ENCODE results near the gene CGB3. TPM values are rescaled to one million over a fixed set of nuclear protein-coding genes. Genes with fewer than 3 reads are reported as not detected.
A peak's percentile ranks its signal among the peaks of the same experiment; 100 is the strongest.

CGB3 gene
- total RNA-seq, 2 experiments from 2014 or later: not detected

DNA sequence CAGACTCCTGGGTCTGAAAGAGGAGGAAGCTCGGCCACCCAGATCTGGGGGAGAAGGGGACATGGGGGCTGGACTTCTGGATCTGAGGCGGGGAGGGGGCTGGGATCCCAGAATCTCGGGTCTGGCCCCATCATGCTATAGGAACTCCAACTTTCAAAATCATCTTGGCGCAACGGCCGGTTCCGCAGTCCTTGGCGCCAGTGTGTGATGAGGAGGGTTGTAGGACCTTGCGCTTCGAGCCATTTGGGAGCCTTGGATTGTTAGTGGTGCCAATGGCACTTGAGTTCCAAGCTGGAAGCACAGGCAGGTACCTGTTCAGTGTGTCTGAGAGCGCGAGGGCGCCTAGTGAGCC is 30.1 kb downstream of the CGB3 start:
- ChIA-PET POLR2A (interaction anchor here (1.0 to 1.5 kb wide), 6 partner anchors 11 to 183 kb away, joined by 3 to 7 read pairs (median 4); partner anchors contain the start of genes BAX and BCAT2), CTCF (ENCODE audit: unreplicated experiment) (interaction anchor here (0.6 to 1.3 kb wide), 3 partner anchors 26 to 178 kb away, joined by 3 to 4 read pairs (median 4); no protein-coding TSS in a partner anchor)
- no peak for DNase-seq (ENCODE audit: low spot score)
- TSS peak; percentile 80 for BruUV-seq (replicated peaks)
- Histone ChIP-seq H3K4me1 (ENCODE audit: insufficient read depth, low read length, poor library complexity, severe bottlenecking) (peaks cover 21% of the 10 kb centered on the region), H3K27ac (ENCODE audit: low read depth, low read length, poor library complexity, severe bottlenecking) (peak overlapping the region; percentile 77), H3K36me3 (ENCODE audit: insufficient read depth, low read length) (peaks cover 32% of the 10 kb centered on the region), H3K9me2 (ENCODE audit: insufficient read depth, low read length) (no peaks in the 10 kb centered on the region), H4K20me1 (ENCODE audit: insufficient read depth, low read length) (peaks cover 4% of the 10 kb centered on the region; the same call in 1 of the 2 replicates), H3K9me3 (ENCODE audit: low read length) (no peaks in the 10 kb centered on the region), H2AFZ (ENCODE audit: low read length) (peak overlapping the region; percentile 56; the same call in 1 of the 2 replicates), H3K79me2 (ENCODE audit: insufficient read depth, low read depth, low read length) (peaks cover 61% of the 10 kb centered on the region), H3K4me2 (ENCODE audit: low read length) (peak overlapping the region; percentile 78), H3K4me3 (ENCODE audit: low read depth, low read length, poor library complexity, severe bottlenecking) (peak overlapping the region; percentile 97)
- intact Hi-C loops (cut with micrococcal nuclease; ENCODE audit: unreplicated experiment): no loop called here
- TF ChIP-seq, protein P1, sequence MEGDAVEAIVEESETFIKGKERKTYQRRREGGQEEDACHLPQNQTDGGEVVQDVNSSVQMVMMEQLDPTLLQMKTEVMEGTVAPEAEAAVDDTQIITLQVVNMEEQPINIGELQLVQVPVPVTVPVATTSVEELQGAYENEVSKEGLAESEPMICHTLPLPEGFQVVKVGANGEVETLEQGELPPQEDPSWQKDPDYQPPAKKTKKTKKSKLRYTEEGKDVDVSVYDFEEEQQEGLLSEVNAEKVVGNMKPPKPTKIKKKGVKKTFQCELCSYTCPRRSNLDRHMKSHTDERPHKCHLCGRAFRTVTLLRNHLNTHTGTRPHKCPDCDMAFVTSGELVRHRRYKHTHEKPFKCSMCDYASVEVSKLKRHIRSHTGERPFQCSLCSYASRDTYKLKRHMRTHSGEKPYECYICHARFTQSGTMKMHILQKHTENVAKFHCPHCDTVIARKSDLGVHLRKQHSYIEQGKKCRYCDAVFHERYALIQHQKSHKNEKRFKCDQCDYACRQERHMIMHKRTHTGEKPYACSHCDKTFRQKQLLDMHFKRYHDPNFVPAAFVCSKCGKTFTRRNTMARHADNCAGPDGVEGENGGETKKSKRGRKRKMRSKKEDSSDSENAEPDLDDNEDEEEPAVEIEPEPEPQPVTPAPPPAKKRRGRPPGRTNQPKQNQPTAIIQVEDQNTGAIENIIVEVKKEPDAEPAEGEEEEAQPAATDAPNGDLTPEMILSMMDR (conservative IDR thresholded peaks at IDR 0.05; ENCODE audit: low read length): no peak
- TF ChIP-seq EZH2phosphoT487 (IDR thresholded peaks at IDR 0.05; ENCODE audit: borderline replicate concordance, low read depth, low read length): no peak

DNA sequence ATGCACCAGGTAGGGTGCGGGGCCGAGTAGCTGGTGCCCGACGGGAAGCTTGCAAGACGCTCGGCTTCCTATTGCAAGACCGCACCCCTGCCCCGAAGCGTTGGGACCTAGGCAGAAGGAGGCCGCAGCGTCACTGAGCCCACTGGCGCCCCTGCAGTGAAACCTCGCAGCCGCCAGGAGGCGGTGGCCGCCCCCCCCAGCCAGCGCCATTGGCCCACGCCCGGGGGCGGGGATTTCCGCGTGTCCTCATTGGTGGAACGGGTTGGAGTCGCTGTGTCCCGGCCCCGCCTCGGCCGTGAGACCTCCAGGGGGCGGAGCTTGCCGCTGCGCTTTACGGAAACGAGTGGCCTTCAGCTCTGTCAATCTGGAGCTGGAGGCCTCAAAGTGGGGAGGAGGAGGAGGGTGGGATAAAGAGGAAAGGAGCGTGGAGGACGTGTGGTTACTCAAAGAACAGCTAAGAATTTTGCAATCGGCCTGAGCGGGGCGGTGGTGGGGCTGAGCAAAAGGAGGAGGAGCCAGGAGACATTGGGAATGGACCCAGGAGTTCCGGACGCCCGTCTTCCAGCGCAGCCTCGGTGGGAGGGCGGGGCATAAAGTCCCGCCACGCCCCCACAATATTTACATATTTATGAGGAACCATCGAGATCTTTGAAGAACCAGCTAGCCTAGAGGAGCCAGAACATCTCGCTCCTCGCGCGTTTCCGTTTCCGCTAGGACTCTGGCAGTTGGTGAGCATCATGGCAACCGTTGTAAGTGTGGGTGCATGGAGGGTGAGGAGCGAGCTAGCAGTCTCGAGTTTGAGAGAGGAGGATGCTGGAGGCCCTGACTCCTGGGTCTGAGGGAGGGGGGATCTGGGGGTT is 30.7 kb downstream of the CGB3 start, which contains the start of the genes GYS1 and RUVBL2:
GYS1 (minus strand) TSS at position 135 of the 860 bp plus-strand sequence. CDS start 197 bp downstream, outside the sequence.
RUVBL2 (plus strand) TSS at position 713 of the 860 bp plus-strand sequence; CDS start at position 738, 25 bp downstream.
- TF ChIP-seq, protein P1 (conservative IDR thresholded peaks at IDR 0.05; ENCODE audit: low read length): peak; percentile 84
- no peak for TF ChIP-seq EZH2phosphoT487 (IDR thresholded peaks at IDR 0.05; ENCODE audit: borderline replicate concordance, low read depth, low read length)
- Histone ChIP-seq H3K4me2 (ENCODE audit: low read length) (peak within 1 kb of the TSS; percentile 92), H3K79me2 (ENCODE audit: insufficient read depth, low read depth, low read length) (peaks cover 61% of the 10 kb centered on the region), H4K20me1 (ENCODE audit: insufficient read depth, low read length) (peaks cover 4% of the 10 kb centered on the region; the same call in 1 of the 2 replicates), H3K36me3 (ENCODE audit: insufficient read depth, low read length) (peaks cover 36% of the 10 kb centered on the region), H3K9me3 (ENCODE audit: low read length) (no peaks in the 10 kb centered on the region), H3K4me3 (ENCODE audit: low read depth, low read length, poor library complexity, severe bottlenecking) (peak within 1 kb of the TSS; percentile 97), H3K27ac (ENCODE audit: low read depth, low read length, poor library complexity, severe bottlenecking) (peak within 1 kb of the TSS; percentile 77), H3K9me2 (ENCODE audit: insufficient read depth, low read length) (no peaks in the 10 kb centered on the region), H3K4me1 (ENCODE audit: insufficient read depth, low read length, poor library complexity, severe bottlenecking) (peaks cover 21% of the 10 kb centered on the region), H2AFZ (ENCODE audit: low read length) (peak within 1 kb of the TSS; percentile 56)
- BruUV-seq (replicated peaks): no TSS peak
- CTCF ChIA-PET (ENCODE audit: unreplicated experiment): interaction anchor here (0.6 to 1.3 kb wide), 3 partner anchors 26 to 177 kb away, joined by 3 to 4 read pairs (median 4); no protein-coding TSS in a partner anchor
- DNase-seq (ENCODE audit: low spot score): peak; percentile 100
- POLR2A ChIA-PET: interaction anchor here (0.9 to 1.5 kb wide), 9 partner anchors 10 to 183 kb away, joined by 3 to 7 read pairs (median 4); partner anchors contain the start of genes BAX, BCAT2 and DHDH
- intact Hi-C loops (cut with micrococcal nuclease; ENCODE audit: unreplicated experiment): no loop called here
